HEK293 (cell line): Measurements from ENCODE around the gene NEK7.

ENCODE experiments used
- KLF16 ChIP-seq: fragments of 450-650 bp; formaldehyde crosslinking; IDR thresholded peaks from 2 replicates; pipeline ENCODE4 v1.5.1; 2017; ENCODE audit warnings: missing biosample characterization, missing genetic modification characterization
- KLF9 ChIP-seq: fragments of 450-650 bp; formaldehyde crosslinking; IDR thresholded peaks from 2 replicates; pipeline ENCODE4 v1.5.1; 2016; ENCODE audit warnings: missing biosample characterization, missing genetic modification characterization, low read depth
- YY1 ChIP-seq: fragments of 450-650 bp; formaldehyde crosslinking; IDR thresholded peaks from 2 replicates; pipeline ENCODE4 v1.5.1; 2018; ENCODE audit warnings: missing biosample characterization, missing genetic modification characterization
- ZNF837 ChIP-seq: fragments of 450-650 bp; formaldehyde crosslinking; IDR thresholded peaks from 2 replicates; pipeline ENCODE4 v1.5.1; 2016; ENCODE audit warnings: missing biosample characterization, missing genetic modification characterization
- TF ChIP-seq, protein P1 (sequence below): fragments of 450-650 bp; formaldehyde crosslinking; IDR thresholded peaks from 2 replicates; pipeline ENCODE4 v1.5.1; 2016; ENCODE audit warnings: missing biosample characterization, missing genetic modification characterization
- TF ChIP-seq, protein P2 (sequence below): fragments of 450-650 bp; formaldehyde crosslinking; IDR thresholded peaks from 2 replicates; pipeline ENCODE4 v1.5.1; 2016; ENCODE audit warnings: missing biosample characterization, missing genetic modification characterization
- TF ChIP-seq, protein P3 (sequence below): IDR thresholded peaks from 2 replicates; pipeline ENCODE4 v1.6.1; 2011; ENCODE audit warnings: mild to moderate bottlenecking, low read depth, low read length, borderline replicate concordance
- TF ChIP-seq, protein P4 (sequence below): fragments of 450-650 bp; formaldehyde crosslinking; IDR thresholded peaks from 2 replicates; pipeline ENCODE4; 2016; ENCODE audit warnings: missing biosample characterization, missing genetic modification characterization
- TF ChIP-seq, protein P5 (sequence below): fragments of 450-650 bp; formaldehyde crosslinking; IDR thresholded peaks from 2 replicates; pipeline ENCODE4 v1.5.1; 2016; ENCODE audit warnings: missing biosample characterization, missing genetic modification characterization

DNA sequence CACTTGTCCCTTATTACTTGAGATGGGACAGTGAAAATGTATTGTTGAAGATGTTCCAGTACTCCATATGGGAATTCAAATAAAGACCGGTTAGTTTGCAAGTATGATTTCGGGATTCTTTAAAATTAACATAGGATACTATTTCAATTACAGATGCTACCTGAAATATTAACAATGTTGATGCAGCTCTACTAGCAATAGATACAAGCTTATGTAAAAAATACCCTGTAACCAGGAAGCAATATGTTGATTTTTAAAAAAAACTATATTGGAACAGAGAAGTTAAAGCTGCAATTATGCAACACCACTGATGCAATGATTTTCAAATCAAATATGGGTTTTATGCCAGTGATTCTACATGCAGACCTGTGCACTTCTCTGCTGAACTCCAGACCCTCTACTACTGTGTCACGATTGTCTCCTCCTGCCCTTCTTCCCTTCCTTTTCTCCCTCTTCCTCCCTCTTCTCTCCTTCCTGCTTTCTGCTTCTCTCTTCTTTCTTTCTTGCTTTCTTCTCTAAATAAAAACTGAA lies 204.5 kb downstream of the NEK7 start:
- TF ChIP-seq, protein P1, sequence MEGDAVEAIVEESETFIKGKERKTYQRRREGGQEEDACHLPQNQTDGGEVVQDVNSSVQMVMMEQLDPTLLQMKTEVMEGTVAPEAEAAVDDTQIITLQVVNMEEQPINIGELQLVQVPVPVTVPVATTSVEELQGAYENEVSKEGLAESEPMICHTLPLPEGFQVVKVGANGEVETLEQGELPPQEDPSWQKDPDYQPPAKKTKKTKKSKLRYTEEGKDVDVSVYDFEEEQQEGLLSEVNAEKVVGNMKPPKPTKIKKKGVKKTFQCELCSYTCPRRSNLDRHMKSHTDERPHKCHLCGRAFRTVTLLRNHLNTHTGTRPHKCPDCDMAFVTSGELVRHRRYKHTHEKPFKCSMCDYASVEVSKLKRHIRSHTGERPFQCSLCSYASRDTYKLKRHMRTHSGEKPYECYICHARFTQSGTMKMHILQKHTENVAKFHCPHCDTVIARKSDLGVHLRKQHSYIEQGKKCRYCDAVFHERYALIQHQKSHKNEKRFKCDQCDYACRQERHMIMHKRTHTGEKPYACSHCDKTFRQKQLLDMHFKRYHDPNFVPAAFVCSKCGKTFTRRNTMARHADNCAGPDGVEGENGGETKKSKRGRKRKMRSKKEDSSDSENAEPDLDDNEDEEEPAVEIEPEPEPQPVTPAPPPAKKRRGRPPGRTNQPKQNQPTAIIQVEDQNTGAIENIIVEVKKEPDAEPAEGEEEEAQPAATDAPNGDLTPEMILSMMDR = no peak
- TF ChIP-seq, protein P2, sequence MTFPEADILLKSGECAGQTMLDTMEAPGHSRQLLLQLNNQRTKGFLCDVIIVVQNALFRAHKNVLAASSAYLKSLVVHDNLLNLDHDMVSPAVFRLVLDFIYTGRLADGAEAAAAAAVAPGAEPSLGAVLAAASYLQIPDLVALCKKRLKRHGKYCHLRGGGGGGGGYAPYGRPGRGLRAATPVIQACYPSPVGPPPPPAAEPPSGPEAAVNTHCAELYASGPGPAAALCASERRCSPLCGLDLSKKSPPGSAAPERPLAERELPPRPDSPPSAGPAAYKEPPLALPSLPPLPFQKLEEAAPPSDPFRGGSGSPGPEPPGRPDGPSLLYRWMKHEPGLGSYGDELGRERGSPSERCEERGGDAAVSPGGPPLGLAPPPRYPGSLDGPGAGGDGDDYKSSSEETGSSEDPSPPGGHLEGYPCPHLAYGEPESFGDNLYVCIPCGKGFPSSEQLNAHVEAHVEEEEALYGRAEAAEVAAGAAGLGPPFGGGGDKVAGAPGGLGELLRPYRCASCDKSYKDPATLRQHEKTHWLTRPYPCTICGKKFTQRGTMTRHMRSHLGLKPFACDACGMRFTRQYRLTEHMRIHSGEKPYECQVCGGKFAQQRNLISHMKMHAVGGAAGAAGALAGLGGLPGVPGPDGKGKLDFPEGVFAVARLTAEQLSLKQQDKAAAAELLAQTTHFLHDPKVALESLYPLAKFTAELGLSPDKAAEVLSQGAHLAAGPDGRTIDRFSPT (tag by site-specific recombination) = no peak
- TF ChIP-seq KLF16 (tag by site-specific recombination) (no peak), ZNF837 (no peak), KLF9 (tag by site-specific recombination) (no peak), YY1 (tag by site-specific recombination) (no peak)
- TF ChIP-seq, protein P3, sequence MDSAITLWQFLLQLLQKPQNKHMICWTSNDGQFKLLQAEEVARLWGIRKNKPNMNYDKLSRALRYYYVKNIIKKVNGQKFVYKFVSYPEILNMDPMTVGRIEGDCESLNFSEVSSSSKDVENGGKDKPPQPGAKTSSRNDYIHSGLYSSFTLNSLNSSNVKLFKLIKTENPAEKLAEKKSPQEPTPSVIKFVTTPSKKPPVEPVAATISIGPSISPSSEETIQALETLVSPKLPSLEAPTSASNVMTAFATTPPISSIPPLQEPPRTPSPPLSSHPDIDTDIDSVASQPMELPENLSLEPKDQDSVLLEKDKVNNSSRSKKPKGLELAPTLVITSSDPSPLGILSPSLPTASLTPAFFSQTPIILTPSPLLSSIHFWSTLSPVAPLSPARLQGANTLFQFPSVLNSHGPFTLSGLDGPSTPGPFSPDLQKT = no peak
- TF ChIP-seq, protein P4, sequence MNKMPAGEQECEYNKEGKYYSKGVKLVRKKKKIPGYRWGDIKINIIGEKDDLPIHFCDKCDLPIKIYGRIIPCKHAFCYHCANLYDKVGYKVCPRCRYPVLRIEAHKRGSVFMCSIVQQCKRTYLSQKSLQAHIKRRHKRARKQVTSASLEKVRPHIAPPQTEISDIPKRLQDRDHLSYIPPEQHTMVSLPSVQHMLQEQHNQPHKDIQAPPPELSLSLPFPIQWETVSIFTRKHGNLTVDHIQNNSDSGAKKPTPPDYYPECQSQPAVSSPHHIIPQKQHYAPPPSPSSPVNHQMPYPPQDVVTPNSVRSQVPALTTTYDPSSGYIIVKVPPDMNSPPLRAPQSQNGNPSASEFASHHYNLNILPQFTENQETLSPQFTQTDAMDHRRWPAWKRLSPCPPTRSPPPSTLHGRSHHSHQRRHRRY (tag by site-specific recombination) = no peak
- TF ChIP-seq, protein P5, sequence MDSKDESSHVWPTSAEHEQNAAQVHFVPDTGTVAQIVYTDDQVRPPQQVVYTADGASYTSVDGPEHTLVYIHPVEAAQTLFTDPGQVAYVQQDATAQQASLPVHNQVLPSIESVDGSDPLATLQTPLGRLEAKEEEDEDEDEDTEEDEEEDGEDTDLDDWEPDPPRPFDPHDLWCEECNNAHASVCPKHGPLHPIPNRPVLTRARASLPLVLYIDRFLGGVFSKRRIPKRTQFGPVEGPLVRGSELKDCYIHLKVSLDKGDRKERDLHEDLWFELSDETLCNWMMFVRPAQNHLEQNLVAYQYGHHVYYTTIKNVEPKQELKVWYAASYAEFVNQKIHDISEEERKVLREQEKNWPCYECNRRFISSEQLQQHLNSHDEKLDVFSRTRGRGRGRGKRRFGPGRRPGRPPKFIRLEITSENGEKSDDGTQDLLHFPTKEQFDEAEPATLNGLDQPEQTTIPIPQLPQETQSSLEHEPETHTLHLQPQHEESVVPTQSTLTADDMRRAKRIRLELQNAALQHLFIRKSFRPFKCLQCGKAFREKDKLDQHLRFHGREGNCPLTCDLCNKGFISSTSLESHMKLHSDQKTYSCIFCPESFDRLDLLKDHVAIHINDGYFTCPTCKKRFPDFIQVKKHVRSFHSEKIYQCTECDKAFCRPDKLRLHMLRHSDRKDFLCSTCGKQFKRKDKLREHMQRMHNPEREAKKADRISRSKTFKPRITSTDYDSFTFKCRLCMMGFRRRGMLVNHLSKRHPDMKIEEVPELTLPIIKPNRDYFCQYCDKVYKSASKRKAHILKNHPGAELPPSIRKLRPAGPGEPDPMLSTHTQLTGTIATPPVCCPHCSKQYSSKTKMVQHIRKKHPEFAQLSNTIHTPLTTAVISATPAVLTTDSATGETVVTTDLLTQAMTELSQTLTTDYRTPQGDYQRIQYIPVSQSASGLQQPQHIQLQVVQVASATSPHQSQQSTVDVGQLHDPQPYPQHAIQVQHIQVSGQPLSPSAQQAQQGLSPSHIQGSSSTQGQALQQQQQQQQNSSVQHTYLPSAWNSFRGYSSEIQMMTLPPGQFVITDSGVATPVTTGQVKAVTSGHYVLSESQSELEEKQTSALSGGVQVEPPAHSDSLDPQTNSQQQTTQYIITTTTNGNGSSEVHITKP (tag by site-specific recombination) = no peak
